GM23338 (cell line): ENCODE data around the gene GRIK2. TPM values are rescaled to one million over a fixed set of nuclear protein-coding genes. Genes with fewer than 3 reads are reported as not detected.

ENCODE experiments used
- ATAC-seq: fragments of 200-7000 bp; cut with Tn5 transposase; 3 replicates; pipeline ENCODE4 v1.9.1; 2020
- DNase-seq: peaks from one replicate; pipeline ENCODE4 v3.0.0-alpha.2; 2015; ENCODE audit warnings: low spot score
- H2AFZ ChIP-seq: fragments of 200-600 bp; sonication (generic); 2 replicates; pipeline ENCODE4 v1.8.0; 2016; ENCODE audit warnings: antibody characterized with exemption, mild to moderate bottlenecking, moderate library complexity
- H3F3A ChIP-seq: fragments of 200-600 bp; sonication (generic); replicated peaks from 2 replicates; pipeline ENCODE4 v1.8.0; 2017; ENCODE audit warnings: antibody characterized with exemption, mixed run types, low read depth
- H3K27ac ChIP-seq: fragments of 200-600 bp; sonication (generic); 2 replicates; pipeline ENCODE4 v1.6.1; 2016; ENCODE audit warnings: low read depth
- H3K27me3 ChIP-seq: fragments of 200-600 bp; sonication (generic); 2 replicates; pipeline ENCODE4 v1.8.0; 2016; ENCODE audit warnings: mild to moderate bottlenecking, mixed run types, moderate library complexity; ENCODE audit not compliant: insufficient read depth
- H3K36me3 ChIP-seq: fragments of 200-600 bp; sonication (generic); 2 replicates; pipeline ENCODE4 v1.8.0; 2016; ENCODE audit warnings: mild to moderate bottlenecking; ENCODE audit not compliant: insufficient read depth
- H3K4me1 ChIP-seq: fragments of 200-600 bp; sonication (generic); 2 replicates; pipeline ENCODE4 v1.8.0; 2016; ENCODE audit warnings: mild to moderate bottlenecking, moderate library complexity; ENCODE audit not compliant: insufficient read depth
- H3K4me2 ChIP-seq: fragments of 200-600 bp; sonication (generic); 2 replicates; pipeline ENCODE4 v1.7.1; 2017; ENCODE audit warnings: mixed run types
- H3K4me3 ChIP-seq: fragments of 200-600 bp; sonication (generic); 2 replicates; pipeline ENCODE4 v1.6.1; 2016; ENCODE audit warnings: mixed run types
- H3K79me2 ChIP-seq: fragments of 200-600 bp; sonication (generic); replicated peaks from 2 replicates; pipeline ENCODE4 v1.8.0; 2017; ENCODE audit warnings: mild to moderate bottlenecking; ENCODE audit not compliant: insufficient read depth
- H3K9me2 ChIP-seq: fragments of 200-600 bp; sonication (generic); 2 replicates; pipeline ENCODE4 v1.8.0; 2017; ENCODE audit not compliant: insufficient read depth
- H4K20me1 ChIP-seq: fragments of 200-600 bp; sonication (generic); replicated peaks from 2 replicates; pipeline ENCODE4 v1.8.0; 2017; ENCODE audit warnings: mild to moderate bottlenecking; ENCODE audit not compliant: insufficient read depth
- H3K27ac Mint-ChIP-seq: 2 replicates; pipeline ENCODE4 v1.8.0; 2020; ENCODE audit warnings: inconsistent platforms, mild to moderate bottlenecking, moderate library complexity, mixed read lengths
- H3K27me3 Mint-ChIP-seq: 3 replicates; pipeline ENCODE4 v1.8.0; 2022; ENCODE audit warnings: low read depth, mild to moderate bottlenecking, moderate library complexity, mixed read lengths, inconsistent platforms; ENCODE audit not compliant: insufficient read depth, poor library complexity
- H3K36me3 Mint-ChIP-seq: 3 replicates; pipeline ENCODE4 v1.8.0; 2021; ENCODE audit warnings: low read depth, mild to moderate bottlenecking, inconsistent platforms, moderate library complexity, mixed read lengths
- H3K4me1 Mint-ChIP-seq: 3 replicates; pipeline ENCODE4 v1.8.0; 2020; ENCODE audit warnings: mild to moderate bottlenecking, inconsistent platforms, mixed read lengths
- H3K4me3 Mint-ChIP-seq: 3 replicates; pipeline ENCODE4 v1.8.0; 2021; ENCODE audit warnings: moderate library complexity, mild to moderate bottlenecking, inconsistent platforms, mixed read lengths
- H3K9me3 Mint-ChIP-seq: 3 replicates; pipeline ENCODE4 v1.8.0; 2020; ENCODE audit warnings: moderate library complexity, mild to moderate bottlenecking, inconsistent platforms, mixed read lengths
- CREB1 ChIP-seq: fragments of 250-450 bp; sonication (Bioruptor Pico); IDR thresholded peaks from 2 replicates; pipeline ENCODE4 v1.5.0; 2020; ENCODE audit warnings: low read depth, mild to moderate bottlenecking, moderate library complexity
- CTCF ChIP-seq, 2 experiments: fragments of 200-600 bp in 1 of 2; sonication (generic) in 1 of 2; conservative IDR thresholded peaks; 2 replicates each; pipeline versions ENCODE4 v1.5.1 to v1.6.1; 2016 to 2017; ENCODE audit warnings: antibody characterized with exemption in 2 of 2, low read depth in 2 of 2, mild to moderate bottlenecking in 2 of 2, moderate library complexity in 1 of 2
- ETS1 ChIP-seq: IDR thresholded peaks from 2 replicates; pipeline ENCODE4 v1.6.1; 2016; ENCODE audit warnings: antibody characterized with exemption
- EZH2 ChIP-seq: fragments of 200-600 bp; sonication (generic); IDR thresholded peaks from one replicate; pipeline ENCODE4 v1.8.0; 2017; ENCODE audit warnings: antibody characterized with exemption, mild to moderate bottlenecking, low read depth; ENCODE audit not compliant: unreplicated experiment
- EZH2phosphoT487 ChIP-seq: fragments of 200-600 bp; sonication (generic); IDR thresholded peaks from one replicate; pipeline ENCODE4 v1.8.1; 2018; ENCODE audit warnings: antibody characterized with exemption; ENCODE audit not compliant: unreplicated experiment
- JUNB ChIP-seq: IDR thresholded peaks from one replicate; pipeline ENCODE4 v1.6.1; 2016; ENCODE audit warnings: antibody characterized with exemption; ENCODE audit not compliant: unreplicated experiment
- NANOG ChIP-seq: IDR thresholded peaks from 2 replicates; pipeline ENCODE4 v1.6.1; 2016; ENCODE audit warnings: antibody characterized with exemption, borderline replicate concordance
- POLR2AphosphoS5 ChIP-seq: IDR thresholded peaks from 2 replicates; pipeline ENCODE4 v1.6.1; 2016; ENCODE audit warnings: antibody characterized with exemption, low read depth
- REST ChIP-seq: IDR thresholded peaks from one replicate; pipeline ENCODE4 v1.6.1; 2018; ENCODE audit warnings: antibody characterized with exemption; ENCODE audit not compliant: unreplicated experiment
- ZNF331 ChIP-seq: fragments of 250-450 bp; sonication (Bioruptor Pico); IDR thresholded peaks from 2 replicates; pipeline ENCODE4 v1.5.0; 2020; ENCODE audit warnings: low read depth, mild to moderate bottlenecking, moderate library complexity
- ZNF462 ChIP-seq: fragments of 250-450 bp; sonication (Bioruptor Pico); IDR thresholded peaks from 2 replicates; pipeline ENCODE4 v1.5.0; 2020; ENCODE audit warnings: mild to moderate bottlenecking, moderate library complexity
- polyA plus RNA-seq: library from polyadenylated mRNA; unstranded; fragments of >200 nt; fragmentation: Nextera tagmentation; extraction: Ambion mirVana; gene quantifications from 2 replicates; pipeline ENCODE4 v1.2.1, GENCODE V29; 2016
- total RNA-seq: library from RNA; depleted of rRNA; stranded (reverse); fragments of >200 nt; shearing (Covaris generic); gene quantifications from 2 replicates; pipeline ENCODE4 v1.2.3, GENCODE V29; 2014

GRIK2 gene
- total and polyA plus RNA-seq, 2 experiments from 2014 or later = 0.73 to 3.0 TPM

- TF ChIP-seq CTCF (conservative IDR thresholded peaks at IDR 0.05; ENCODE audit: low read depth in 2 of 2) = no peak
- no peak for TF ChIP-seq EZH2
- no peak for TF ChIP-seq ZNF462 (CRISPR knock-in tag)
- TF ChIP-seq POLR2AphosphoS5 = no peak
- no peak for TF ChIP-seq JUNB
- no peak for TF ChIP-seq CREB1 (CRISPR knock-in tag)
Measured at GRCh38 chr6:101640131-101640530, 246.6 kb downstream of the GRIK2 start (continued).

GRCh38 chr6:101645770-101646169, 252.3 kb downstream of the GRIK2 start:
- H3K36me3 Mint-ChIP-seq = no peaks in the 10 kb centered on the region; the same call in 2 of the 3 replicates
- H4K20me1 ChIP-seq = no peaks in the 10 kb centered on the region
- H3F3A ChIP-seq = no peaks in the 10 kb centered on the region
- no peak overlapping the region for H3K27ac ChIP-seq
- no peak overlapping the region for H3K27ac Mint-ChIP-seq
- peaks cover 4% of the 10 kb centered on the region; the same call in 1 of the 2 replicates for H3K9me2 ChIP-seq
- peaks cover 18% of the 10 kb centered on the region for H3K4me1 Mint-ChIP-seq
- H3K4me1 ChIP-seq = peaks cover 18% of the 10 kb centered on the region
- no peaks in the 10 kb centered on the region for H3K9me3 Mint-ChIP-seq
- ATAC-seq (no peak), DNase-seq (no peak)
- H3K4me3 ChIP-seq = no peak overlapping the region
- no peak overlapping the region for H3K4me3 Mint-ChIP-seq
- H3K36me3 ChIP-seq = no peaks in the 10 kb centered on the region
- H3K4me2 ChIP-seq = no peak overlapping the region
- peaks cover 4% of the 10 kb centered on the region for H3K27me3 Mint-ChIP-seq
- H3K27me3 ChIP-seq = no peaks in the 10 kb centered on the region
- no peaks in the 10 kb centered on the region for H3K79me2 ChIP-seq
- H2AFZ ChIP-seq = no peak overlapping the region
- TF ChIP-seq ETS1 (no peak), NANOG (no peak), POLR2AphosphoS5 (no peak), EZH2 (no peak), EZH2phosphoT487 (no peak), REST (no peak), ZNF331 (CRISPR knock-in tag) (no peak)
